Bronchial epithelial cell (primary cell): Measurements from ENCODE around the gene LDB3. TPM values are rescaled to one million over a fixed set of nuclear protein-coding genes. Genes with fewer than 3 reads are reported as not detected.

ENCODE experiments used
- DNase-seq: peaks from one replicate; pipeline ENCODE4 v3.0.0-alpha.2; 2010; ENCODE audit warnings: low read depth
- FAIRE-seq: peaks from 2 replicates; lab custom pipeline; 2011; peaks lifted over from hg19 to GRCh38; lab: Jason Lieb, UNC
- H3K27me3 ChIP-seq: 2 replicates; pipeline ENCODE4 v1.5.1; 2011; ENCODE audit warnings: low read length; ENCODE audit not compliant: control insufficient read depth, insufficient read depth
- H3K36me3 ChIP-seq: 2 replicates; pipeline ENCODE4 v1.5.1; 2011; ENCODE audit warnings: low read length; ENCODE audit not compliant: control insufficient read depth, insufficient read depth
- H3K4me3 ChIP-seq: 2 replicates; pipeline ENCODE4 v1.5.1; 2011; ENCODE audit warnings: mild to moderate bottlenecking, low read depth, low read length, control low read depth
- total RNA-seq: library from RNA; depleted of rRNA; stranded (reverse); fragments of >200 nt; gene quantifications from 2 replicates; pipeline ENCODE4 v1.2.1, GENCODE V29; 2014
- TF ChIP-seq, protein P1 (sequence below): IDR thresholded peaks from 2 replicates; pipeline ENCODE4 v1.5.1; 2011; ENCODE audit warnings: mild to moderate bottlenecking, moderate library complexity, low read length, control low read depth, inconsistent platforms; ENCODE audit not compliant: insufficient read depth, severe bottlenecking

The LDB3 gene
- total RNA-seq, 1 donor from 2014 or later = not detected

DNA sequence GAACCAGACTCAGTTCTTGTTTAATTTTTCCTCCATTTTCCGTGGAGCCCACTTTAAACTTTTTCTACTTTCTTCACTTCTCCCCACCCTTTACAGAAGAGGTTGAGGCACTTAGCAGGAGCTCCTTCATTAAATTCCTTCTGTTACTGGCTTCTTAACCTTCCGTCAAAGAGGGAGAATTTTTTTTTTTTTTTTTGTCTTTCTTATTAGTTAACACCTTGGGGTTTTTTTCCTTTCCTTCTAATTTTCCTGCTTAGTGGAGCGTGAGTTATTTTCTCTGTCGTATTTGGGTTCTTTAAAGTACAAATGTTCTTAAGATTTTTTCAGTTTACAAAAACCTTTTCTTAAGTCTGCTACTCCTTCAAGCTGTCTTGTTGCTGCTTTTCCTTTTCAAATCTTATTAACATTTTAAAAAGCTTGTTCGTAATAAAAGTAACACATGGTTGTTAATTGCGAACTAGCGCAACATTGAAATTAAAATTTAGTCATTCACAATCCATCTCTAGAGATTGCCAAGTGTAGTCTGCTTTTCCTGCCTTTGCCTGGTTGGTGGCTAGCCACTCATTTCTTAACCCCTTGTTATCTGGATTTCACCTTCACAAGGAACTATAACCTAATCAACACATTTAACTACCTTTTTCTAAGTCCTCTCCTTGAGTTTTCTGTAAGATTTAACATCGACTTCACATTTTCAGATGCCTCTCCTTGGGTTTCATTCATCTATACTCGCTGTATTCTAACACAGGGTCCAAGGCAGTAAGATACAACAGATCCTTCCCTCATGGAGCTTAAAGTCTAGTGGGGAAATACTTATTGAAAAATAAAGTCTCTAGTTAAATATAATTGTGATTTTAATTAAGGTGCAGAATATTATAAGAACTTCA is 90.1 kb downstream of the LDB3 start:
- Histone ChIP-seq H3K36me3 (no peaks in the 10 kb centered on the region), H3K4me3 (peak overlapping the region; percentile 61), H3K27me3 (no peaks in the 10 kb centered on the region)
- FAIRE-seq (no peak), DNase-seq (peak; percentile 43)
- TF ChIP-seq, protein P1, sequence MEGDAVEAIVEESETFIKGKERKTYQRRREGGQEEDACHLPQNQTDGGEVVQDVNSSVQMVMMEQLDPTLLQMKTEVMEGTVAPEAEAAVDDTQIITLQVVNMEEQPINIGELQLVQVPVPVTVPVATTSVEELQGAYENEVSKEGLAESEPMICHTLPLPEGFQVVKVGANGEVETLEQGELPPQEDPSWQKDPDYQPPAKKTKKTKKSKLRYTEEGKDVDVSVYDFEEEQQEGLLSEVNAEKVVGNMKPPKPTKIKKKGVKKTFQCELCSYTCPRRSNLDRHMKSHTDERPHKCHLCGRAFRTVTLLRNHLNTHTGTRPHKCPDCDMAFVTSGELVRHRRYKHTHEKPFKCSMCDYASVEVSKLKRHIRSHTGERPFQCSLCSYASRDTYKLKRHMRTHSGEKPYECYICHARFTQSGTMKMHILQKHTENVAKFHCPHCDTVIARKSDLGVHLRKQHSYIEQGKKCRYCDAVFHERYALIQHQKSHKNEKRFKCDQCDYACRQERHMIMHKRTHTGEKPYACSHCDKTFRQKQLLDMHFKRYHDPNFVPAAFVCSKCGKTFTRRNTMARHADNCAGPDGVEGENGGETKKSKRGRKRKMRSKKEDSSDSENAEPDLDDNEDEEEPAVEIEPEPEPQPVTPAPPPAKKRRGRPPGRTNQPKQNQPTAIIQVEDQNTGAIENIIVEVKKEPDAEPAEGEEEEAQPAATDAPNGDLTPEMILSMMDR = no peak

DNA sequence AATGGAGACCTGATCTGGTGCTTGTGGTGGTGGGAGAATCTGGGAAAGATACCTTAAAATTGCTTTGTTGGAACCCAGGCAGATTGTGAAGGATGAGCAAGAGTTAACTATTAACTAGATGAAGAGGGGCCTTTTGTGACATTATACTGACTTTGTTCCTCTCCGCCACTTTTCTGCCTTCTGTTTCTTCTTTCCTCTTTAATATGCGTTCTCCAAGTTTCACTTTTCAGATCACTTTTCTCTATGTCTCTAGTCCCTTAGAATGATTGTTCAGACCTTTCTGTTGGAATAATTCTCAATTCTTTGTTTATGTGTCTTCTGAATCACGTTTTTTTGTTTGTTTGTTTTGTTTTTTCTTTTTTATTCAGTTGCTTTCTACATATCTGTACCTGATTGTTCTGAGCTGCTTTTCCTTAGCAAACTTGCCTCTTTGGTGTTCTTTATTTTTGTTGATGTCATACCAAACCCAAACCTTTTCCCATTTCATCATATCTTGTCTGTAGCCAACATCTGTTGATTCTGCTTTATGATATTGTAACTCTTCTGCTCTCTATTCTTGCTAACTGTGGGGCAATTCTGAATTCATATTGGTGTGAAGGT is 90.9 kb downstream of the LDB3 start:
- DNase-seq = no peak
- Histone ChIP-seq H3K27me3 (no peaks in the 10 kb centered on the region), H3K36me3 (no peaks in the 10 kb centered on the region), H3K4me3 (no peak overlapping the region)
- TF ChIP-seq, protein P1 = no peak
- no peak for FAIRE-seq

DNA sequence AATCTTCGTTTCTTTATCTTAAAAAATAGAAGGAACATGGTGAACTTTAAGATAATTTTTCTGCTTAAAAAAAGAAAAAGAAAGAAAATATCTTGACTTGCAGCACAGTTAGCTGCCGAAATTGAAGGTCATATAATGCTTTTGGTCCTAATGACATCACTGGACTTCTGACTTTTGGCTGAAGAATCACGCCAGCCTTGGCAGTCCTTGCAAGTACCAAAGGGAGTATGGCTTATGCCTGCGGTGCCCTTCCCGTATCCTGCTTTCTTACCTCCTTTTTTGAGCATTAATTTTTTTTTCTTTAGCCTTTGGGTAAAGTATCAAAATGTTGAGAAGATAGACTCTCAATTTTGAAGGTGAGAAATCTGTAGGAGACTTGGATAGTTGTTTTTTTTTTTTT is 95.1 kb downstream of the LDB3 start:
- DNase-seq (no peak), FAIRE-seq (no peak)
- H3K36me3 ChIP-seq = no peaks in the 10 kb centered on the region

DNA sequence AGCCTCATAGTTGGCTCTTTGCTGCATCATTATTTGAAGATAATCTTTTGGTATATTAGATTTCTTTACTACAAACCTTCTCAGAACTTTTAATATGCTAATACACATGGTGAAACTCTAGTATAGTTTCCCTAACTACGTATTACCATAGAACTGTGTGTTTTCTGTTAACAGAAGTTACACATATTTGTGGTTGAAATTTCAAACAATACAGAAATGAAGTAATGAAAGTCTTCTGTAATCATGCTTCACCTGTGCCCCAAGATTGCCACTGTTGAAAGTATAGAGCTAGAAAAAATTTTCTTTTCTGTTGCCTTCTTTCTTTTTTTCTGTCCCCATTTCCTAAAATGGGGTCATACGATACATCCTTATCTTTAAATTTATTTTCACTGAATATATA is 97.2 kb downstream of the LDB3 start:
- TF ChIP-seq, protein P1 = no peak
- H3K36me3 ChIP-seq = no peaks in the 10 kb centered on the region
- H3K4me3 ChIP-seq = no peak overlapping the region
- DNase-seq = no peak
- FAIRE-seq = no peak
- H3K27me3 ChIP-seq = no peaks in the 10 kb centered on the region

More for the DNA sequence above, 95.1 kb downstream of the LDB3 start:
- TF ChIP-seq, protein P1 = no peak
- H3K27me3 ChIP-seq = no peaks in the 10 kb centered on the region
- no peak overlapping the region for H3K4me3 ChIP-seq

DNA sequence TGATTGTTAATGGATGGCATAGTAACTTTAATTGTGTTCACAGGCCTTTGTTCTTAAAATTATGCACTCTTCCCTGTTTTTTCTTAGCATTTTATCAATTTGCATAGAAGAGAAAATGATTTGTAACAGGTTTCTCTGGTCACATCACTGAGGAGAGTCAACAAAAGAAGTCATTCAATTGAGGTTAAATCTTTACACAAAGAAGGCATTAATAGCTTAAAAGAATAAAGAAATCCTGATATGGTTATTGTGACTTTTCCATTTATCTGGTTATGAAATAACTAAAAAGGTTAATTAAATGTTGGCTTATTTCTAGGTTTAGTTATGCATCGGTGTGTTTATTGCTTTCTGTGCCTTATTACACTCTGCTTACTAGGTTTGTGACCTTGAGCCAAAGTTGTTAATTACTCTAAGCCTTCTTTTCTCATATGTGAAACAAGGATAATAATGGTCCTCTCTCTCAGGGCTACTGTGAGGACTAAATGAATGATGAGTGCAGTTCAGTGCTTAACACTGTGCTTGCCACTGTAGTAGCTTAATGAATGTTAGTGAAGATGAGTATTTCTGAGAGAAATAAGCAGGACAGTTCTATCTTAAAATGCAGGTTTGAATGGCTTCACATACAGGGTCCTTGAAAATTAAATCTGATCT is 100.2 kb downstream of the LDB3 start:
- DNase-seq (no peak), FAIRE-seq (no peak)
- TF ChIP-seq, protein P1 = no peak
- Histone ChIP-seq H3K27me3 (no peaks in the 10 kb centered on the region), H3K4me3 (no peak overlapping the region), H3K36me3 (no peaks in the 10 kb centered on the region)
